BJ (cell line): ENCODE data around the gene TMEM238. TPM values are rescaled to one million over a fixed set of nuclear protein-coding genes. Genes with fewer than 3 reads are reported as not detected.

Experiments used
- CTCF ChIA-PET: fragments of 350-600 bp; formaldehyde crosslinking; extraction: SDS; loops from one replicate; lab custom pipeline; 2021; ENCODE audit warnings: antibody characterized with exemption, inconsistent platforms; lab: Yijun Ruan, JAX
- POLR2A ChIA-PET: fragments of 300-600 bp; sonication (Branson Sonifier 250); formaldehyde crosslinking; extraction: SDS; loops from one replicate; lab custom pipeline; 2021; ENCODE audit warnings: antibody characterized with exemption; lab: Charles Lee
- DNase-seq: peaks from one replicate; pipeline ENCODE4 v3.0.0-alpha.2; 2011; ENCODE audit warnings: low read depth
- H3K27me3 ChIP-seq: 2 replicates; pipeline ENCODE4 v1.6.0; 2011; ENCODE audit warnings: low read length; ENCODE audit not compliant: control insufficient read depth, insufficient read depth
- H3K36me3 ChIP-seq: 2 replicates; pipeline ENCODE4 v1.5.1; 2011; ENCODE audit warnings: low read length; ENCODE audit not compliant: control insufficient read depth, insufficient read depth
- H3K4me3 ChIP-seq: 2 replicates; pipeline ENCODE4 v1.5.1; 2011; ENCODE audit warnings: low read depth, mild to moderate bottlenecking, control low read depth, low read length
- CTCF ChIP-seq: IDR thresholded peaks from 2 replicates; pipeline ENCODE4 v1.5.1; 2011; ENCODE audit warnings: low read depth, mild to moderate bottlenecking, control low read depth, inconsistent platforms, low read length, moderate library complexity; ENCODE audit not compliant: insufficient read depth
- polyA plus RNA-seq: library from polyadenylated mRNA; depleted of rRNA; stranded (reverse); fragments of >200 nt; gene quantifications from 2 replicates; pipeline ENCODE4 v1.2.3, GENCODE V29; 2011

The TMEM238 gene
- polyA plus RNA-seq, 1 experiment = 0.10 TPM

DNA sequence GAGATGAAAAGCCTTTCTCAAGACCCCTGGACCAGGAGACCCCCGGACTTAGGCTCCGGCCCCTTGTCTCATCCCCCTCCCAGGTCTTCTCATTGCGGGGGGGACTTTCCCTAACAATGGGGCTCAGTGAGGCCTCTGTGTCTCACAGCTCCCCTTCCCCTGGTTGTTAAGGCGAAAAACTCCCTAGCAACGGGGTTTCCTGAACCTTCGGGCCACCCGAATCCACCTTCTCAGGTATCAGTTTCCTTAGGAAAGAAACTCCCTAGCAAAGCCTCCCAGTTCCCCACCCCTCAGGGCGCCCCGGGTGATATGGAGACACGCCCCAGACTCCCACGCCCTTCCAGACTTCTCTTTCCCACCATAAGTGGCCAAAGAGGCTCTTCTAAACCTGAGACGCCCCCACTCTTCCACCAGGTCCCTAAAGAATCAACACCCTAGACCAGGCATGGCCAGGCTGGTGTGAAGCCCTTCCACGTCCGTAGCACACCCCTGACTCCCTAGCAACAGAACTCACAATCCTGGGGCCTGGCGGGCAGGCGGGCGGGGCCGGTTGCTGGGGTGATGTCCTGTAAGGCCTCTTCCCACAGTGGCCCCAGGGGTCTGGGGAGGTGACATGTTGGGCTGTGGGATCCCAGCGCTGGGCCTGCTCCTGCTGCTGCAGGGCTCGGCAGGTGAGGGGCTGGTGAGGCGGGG is 7.7 kb downstream of the TMEM238 start, which contains the start of gene TMEM190:
TSS of gene TMEM190 (plus strand) at position 586 of the 693 bp plus-strand sequence. CDS start at position 614, 28 bp downstream.
- Histone ChIP-seq H3K36me3 (no peaks in the 10 kb centered on the region; the same call in 1 of the 2 replicates), H3K27me3 (no peaks in the 10 kb centered on the region), H3K4me3 (no peak within 1 kb of the TSS)
- POLR2A ChIA-PET = no interaction called here
- DNase-seq = no peak
- no peak for TF ChIP-seq CTCF
- CTCF ChIA-PET = interaction anchor here (1.2 to 2.7 kb wide), 2 partner anchors 8 to 75 kb away, joined by 3 to 8 read pairs; partner anchors contain the start of gene TMEM238

GRCh38 chr19:55373993-55374757 is 9.9 kb downstream of the TMEM238 start:
- H3K27me3 ChIP-seq = no peaks in the 10 kb centered on the region
- no peak overlapping the region for H3K4me3 ChIP-seq
- POLR2A ChIA-PET = interaction anchor here (0.6 kb wide), 1 partner anchor 94 kb away, joined by 3 read pairs; the partner anchor contains the start of gene HSPBP1
- CTCF ChIA-PET = interaction anchor here (2.7 kb wide), 1 partner anchor 10 kb away, joined by 8 read pairs; the partner anchor contains the start of gene TMEM238
- DNase-seq = no peak
- no peak for TF ChIP-seq CTCF
- H3K36me3 ChIP-seq = no peaks in the 10 kb centered on the region; the same call in 1 of the 2 replicates

GRCh38 chr19:55373306-55373992 is 10.6 kb downstream of the TMEM238 start:
- Histone ChIP-seq H3K4me3 (no peak overlapping the region), H3K36me3 (no peaks in the 10 kb centered on the region; the same call in 1 of the 2 replicates), H3K27me3 (no peaks in the 10 kb centered on the region)
- no peak for DNase-seq
- no peak for TF ChIP-seq CTCF
- CTCF ChIA-PET = interaction anchor here (1.1 to 2.7 kb wide), 3 partner anchors 11 to 34 kb away, joined by 3 to 8 read pairs (median 3); partner anchors contain the start of genes KMT5C and TMEM238
- POLR2A ChIA-PET = interaction anchor here (0.6 kb wide), 2 partner anchors 41 to 93 kb away, joined by 3 to 4 read pairs; partner anchors contain the start of gene HSPBP1

DNA sequence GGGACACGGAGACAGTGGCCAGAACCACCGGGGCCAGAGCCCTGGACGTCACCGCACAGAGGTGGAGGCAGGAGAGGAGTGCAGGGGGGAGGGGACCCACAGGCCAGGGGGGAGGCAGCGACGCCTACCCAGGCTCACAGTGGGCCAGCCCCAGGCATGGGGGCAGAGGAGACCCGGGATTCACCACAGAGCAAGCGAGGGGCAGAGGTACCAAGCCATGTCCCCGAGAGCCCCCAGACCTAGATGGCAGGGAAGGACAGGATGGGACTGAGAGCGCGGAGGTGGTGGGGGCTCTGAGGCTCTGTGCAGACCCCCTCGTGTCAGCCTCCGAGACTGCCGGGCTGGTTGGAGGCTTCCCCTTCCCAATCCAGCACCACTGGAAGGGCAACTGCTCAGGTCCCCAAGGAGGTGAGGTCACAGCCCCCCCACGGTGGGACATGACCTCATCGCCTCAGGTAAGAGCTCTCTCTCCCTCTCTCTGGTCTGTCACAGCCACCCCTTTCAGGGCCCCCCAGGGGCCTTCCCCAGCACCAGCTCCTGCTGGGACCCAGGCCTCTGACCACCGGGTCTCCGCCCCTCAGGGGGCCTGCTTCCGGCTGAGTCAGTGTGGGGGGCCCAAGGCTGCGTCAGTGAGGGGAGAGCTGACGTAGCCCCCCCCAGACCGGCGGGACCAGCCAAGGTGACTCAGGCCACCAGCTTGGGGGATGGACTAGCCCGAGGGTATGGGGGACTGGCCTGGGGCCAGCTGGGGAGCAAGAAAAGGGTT is 11.6 kb downstream of the TMEM238 start:
- no peak for DNase-seq

More for the DNA sequence above, 11.6 kb downstream of the TMEM238 start:
- ChIA-PET CTCF (interaction anchor here (0.8 to 1.2 kb wide), 3 partner anchors 10 to 33 kb away, joined by 3 read pairs; partner anchors contain the start of gene KMT5C), POLR2A (interaction anchor here (0.6 kb wide), 1 partner anchor 40 kb away, joined by 4 read pairs; no protein-coding TSS in a partner anchor)
- H3K4me3 ChIP-seq = no peak overlapping the region
- no peaks in the 10 kb centered on the region; the same call in 1 of the 2 replicates for H3K36me3 ChIP-seq
- H3K27me3 ChIP-seq = no peaks in the 10 kb centered on the region
- no peak for TF ChIP-seq CTCF
